K562 (cell line): ENCODE measurements around the gene NCOA3. TPM values are rescaled to one million over a fixed set of nuclear protein-coding genes. Genes with fewer than 3 reads are reported as not detected.

ENCODE experiments used
- C11orf30 ChIP-seq: fragments of 450-650 bp; IDR thresholded peaks from 2 replicates; pipeline ENCODE4 v1.6.1; 2016; ENCODE audit warnings: low read depth, mild to moderate bottlenecking
- CEBPB ChIP-seq: fragments of 450-650 bp; IDR thresholded peaks from 2 replicates; pipeline ENCODE4 v1.6.1; 2016; ENCODE audit warnings: missing genetic modification characterization, missing compliant biosample characterization
- MAFK ChIP-seq: IDR thresholded peaks from 2 replicates; pipeline ENCODE4 v1.6.1; 2011; ENCODE audit warnings: low read length, improper control_type of control experiment
- MTF1 ChIP-seq: fragments of 250-450 bp; sonication (Bioruptor Pico); IDR thresholded peaks from 2 replicates; pipeline ENCODE4 v1.9.0; 2021; ENCODE audit warnings: moderate library complexity, mild to moderate bottlenecking, inconsistent platforms, borderline replicate concordance
- NFXL1 ChIP-seq: fragments of 450-650 bp; formaldehyde crosslinking; IDR thresholded peaks from 2 replicates; pipeline ENCODE4 v1.4.0; 2021; ENCODE audit warnings: mild to moderate bottlenecking
- OTX1 ChIP-seq: fragments of 450-650 bp; formaldehyde crosslinking; IDR thresholded peaks from 2 replicates; pipeline ENCODE4 v1.4.0; 2022; ENCODE audit warnings: mild to moderate bottlenecking
- POLR2AphosphoS5 ChIP-seq: IDR thresholded peaks from 2 replicates; pipeline ENCODE4 v1.6.1; 2011; ENCODE audit warnings: mild to moderate bottlenecking, low read depth, low read length, moderate library complexity; ENCODE audit not compliant: control insufficient read depth, insufficient read depth
- RREB1 ChIP-seq: fragments of 250-450 bp; sonication (Bioruptor Pico); IDR thresholded peaks from 2 replicates; pipeline ENCODE4 v1.4.0; 2020
- XRCC4 ChIP-seq: IDR thresholded peaks from one replicate; pipeline ENCODE4 v1.6.1; 2011; ENCODE audit not compliant: insufficient read depth, insufficient read length; ENCODE audit errors: extremely low read depth
- ZNF253 ChIP-seq: fragments of 250-450 bp; sonication (Bioruptor Pico); conservative IDR thresholded peaks from 2 replicates; pipeline ENCODE4 v1.6.1; 2021; ENCODE audit warnings: mild to moderate bottlenecking
- ZNF511 ChIP-seq: sonication (generic); formaldehyde crosslinking; IDR thresholded peaks from 2 replicates; pipeline ENCODE4 v1.8.0; 2022; ENCODE audit warnings: mild to moderate bottlenecking, missing genetic modification reagents
- ZNF696 ChIP-seq: fragments of 250-450 bp; sonication (Bioruptor Pico); conservative IDR thresholded peaks from 2 replicates; pipeline ENCODE4 v1.4.0; 2020; ENCODE audit warnings: mild to moderate bottlenecking, moderate library complexity
- polyA plus RNA-seq, 8 experiments: library from polyadenylated mRNA; depleted of rRNA in 4 of 8; stranded (reverse) in 5 of 8; unstranded in 3 of 8; fragments of >200 nt; fragmentation: Nextera tagmentation in 2 of 8; fragmentation: Illumina TruSeq in 1 of 8; extraction: Ambion mirVana in 2 of 8; extraction: Trizol in 1 of 8; gene quantifications; 2 replicates each; pipeline versions ENCODE4 v1.2.1 to v1.2.3, GENCODE V29; 2011 to 2014; ENCODE audit warnings: inconsistent platforms in 1 of 8, missing spikeins in 1 of 8
- total RNA-seq, 7 experiments: library from RNA; depleted of rRNA in 6 of 7; stranded (reverse); fragments of >200 nt in 6 of 7; fragmentation: Illumina TruSeq in 2 of 7; extraction: Trizol in 2 of 7; gene quantifications; 2 replicates each; pipeline versions ENCODE4 v1.2.1 to v1.2.3, GENCODE V29; 2011 to 2021; ENCODE audit warnings: low replicate concordance in 1 of 7
- TF ChIP-seq, protein P1 (sequence below): fragments of 450-650 bp; IDR thresholded peaks from one replicate; pipeline ENCODE4 v1.6.1; 2018; ENCODE audit warnings: mild to moderate bottlenecking, moderate library complexity; ENCODE audit not compliant: partially characterized antibody
- TF ChIP-seq, protein P2 (sequence below), 3 experiments: fragments of 200-800 bp in 1 of 3; fragments of 250-450 bp in 1 of 3; fragments of 450-650 bp in 1 of 3; sonication (Bioruptor Pico) in 1 of 3; sonication (Bioruptor generic) in 1 of 3; formaldehyde crosslinking in 1 of 3; IDR thresholded peaks; 2 replicates each; pipeline versions ENCODE4 v1.6.1 to v1.8.0; 2016 to 2022; ENCODE audit warnings: mild to moderate bottlenecking in 2 of 3, missing genetic modification characterization in 2 of 3, missing compliant biosample characterization in 1 of 3, moderate library complexity in 1 of 3

Gene NCOA3
- total and polyA plus RNA-seq, 9 of the 15 experiments (the other 6 are each of a cell fraction or from before 2014, with no cell fraction given): 3.2 to 24.3 (median 14.4) TPM

GRCh38 chr20:47598911-47599744 is 97.4 kb downstream of the NCOA3 start (continued):
- TF ChIP-seq, protein P1, sequence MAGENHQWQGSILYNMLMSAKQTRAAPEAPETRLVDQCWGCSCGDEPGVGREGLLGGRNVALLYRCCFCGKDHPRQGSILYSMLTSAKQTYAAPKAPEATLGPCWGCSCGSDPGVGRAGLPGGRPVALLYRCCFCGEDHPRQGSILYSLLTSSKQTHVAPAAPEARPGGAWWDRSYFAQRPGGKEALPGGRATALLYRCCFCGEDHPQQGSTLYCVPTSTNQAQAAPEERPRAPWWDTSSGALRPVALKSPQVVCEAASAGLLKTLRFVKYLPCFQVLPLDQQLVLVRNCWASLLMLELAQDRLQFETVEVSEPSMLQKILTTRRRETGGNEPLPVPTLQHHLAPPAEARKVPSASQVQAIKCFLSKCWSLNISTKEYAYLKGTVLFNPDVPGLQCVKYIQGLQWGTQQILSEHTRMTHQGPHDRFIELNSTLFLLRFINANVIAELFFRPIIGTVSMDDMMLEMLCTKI: no peak
- TF ChIP-seq ZNF253 (CRISPR knock-in tag) (no peak), ZNF511 (CRISPR knock-in tag) (no peak), XRCC4 (no peak), MAFK (peak; percentile 48; the same call in 1 of the 2 replicates), MTF1 (CRISPR knock-in tag) (no peak), OTX1 (no peak), ZNF696 (no peak), C11orf30 (peak; percentile 32; the same call in 1 of the 2 replicates), RREB1 (no peak), CEBPB (tag) (no peak), POLR2AphosphoS5 (no peak), NFXL1 (no peak)
- TF ChIP-seq, protein P2, sequence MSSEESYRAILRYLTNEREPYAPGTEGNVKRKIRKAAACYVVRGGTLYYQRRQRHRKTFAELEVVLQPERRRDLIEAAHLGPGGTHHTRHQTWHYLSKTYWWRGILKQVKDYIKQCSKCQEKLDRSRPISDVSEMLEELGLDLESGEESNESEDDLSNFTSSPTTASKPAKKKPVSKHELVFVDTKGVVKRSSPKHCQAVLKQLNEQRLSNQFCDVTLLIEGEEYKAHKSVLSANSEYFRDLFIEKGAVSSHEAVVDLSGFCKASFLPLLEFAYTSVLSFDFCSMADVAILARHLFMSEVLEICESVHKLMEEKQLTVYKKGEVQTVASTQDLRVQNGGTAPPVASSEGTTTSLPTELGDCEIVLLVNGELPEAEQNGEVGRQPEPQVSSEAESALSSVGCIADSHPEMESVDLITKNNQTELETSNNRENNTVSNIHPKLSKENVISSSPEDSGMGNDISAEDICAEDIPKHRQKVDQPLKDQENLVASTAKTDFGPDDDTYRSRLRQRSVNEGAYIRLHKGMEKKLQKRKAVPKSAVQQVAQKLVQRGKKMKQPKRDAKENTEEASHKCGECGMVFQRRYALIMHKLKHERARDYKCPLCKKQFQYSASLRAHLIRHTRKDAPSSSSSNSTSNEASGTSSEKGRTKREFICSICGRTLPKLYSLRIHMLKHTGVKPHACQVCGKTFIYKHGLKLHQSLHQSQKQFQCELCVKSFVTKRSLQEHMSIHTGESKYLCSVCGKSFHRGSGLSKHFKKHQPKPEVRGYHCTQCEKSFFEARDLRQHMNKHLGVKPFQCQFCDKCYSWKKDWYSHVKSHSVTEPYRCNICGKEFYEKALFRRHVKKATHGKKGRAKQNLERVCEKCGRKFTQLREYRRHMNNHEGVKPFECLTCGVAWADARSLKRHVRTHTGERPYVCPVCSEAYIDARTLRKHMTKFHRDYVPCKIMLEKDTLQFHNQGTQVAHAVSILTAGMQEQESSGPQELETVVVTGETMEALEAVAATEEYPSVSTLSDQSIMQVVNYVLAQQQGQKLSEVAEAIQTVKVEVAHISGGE (CRISPR knock-in tag; IDR thresholded peaks at IDR 0.05): peak in 1 of 3 experiments; percentile 78; a peak in 2 of 6 replicates
